ENCODE results near the gene COL6A1.

Gene COL6A1

GRCh38 chr21:46006547-46007491 is 25.2 kb downstream of the COL6A1 start:
- no peak for DNase-seq (ENCODE audit: low spot score)

DNA sequence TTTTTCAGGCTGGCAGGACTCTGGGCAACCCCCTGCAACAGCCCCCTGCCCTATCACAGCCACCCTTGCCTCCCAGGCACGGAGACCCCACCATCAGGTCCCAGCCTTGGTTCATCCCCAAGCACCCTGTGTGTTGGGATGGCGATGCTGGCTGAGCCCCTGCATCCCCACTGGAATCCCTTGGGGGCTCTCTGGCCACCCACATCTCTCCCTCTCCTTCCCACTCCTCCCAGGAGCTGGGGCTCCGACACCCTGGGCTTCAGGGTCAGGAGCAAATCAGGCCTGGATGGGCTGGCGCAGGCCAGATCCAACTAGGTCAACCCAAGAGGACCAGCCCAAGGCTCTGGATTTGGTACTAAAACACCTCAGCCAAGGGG is 25.9 kb downstream of the COL6A1 start:
- DNase-seq (ENCODE audit: low spot score): no peak

DNA sequence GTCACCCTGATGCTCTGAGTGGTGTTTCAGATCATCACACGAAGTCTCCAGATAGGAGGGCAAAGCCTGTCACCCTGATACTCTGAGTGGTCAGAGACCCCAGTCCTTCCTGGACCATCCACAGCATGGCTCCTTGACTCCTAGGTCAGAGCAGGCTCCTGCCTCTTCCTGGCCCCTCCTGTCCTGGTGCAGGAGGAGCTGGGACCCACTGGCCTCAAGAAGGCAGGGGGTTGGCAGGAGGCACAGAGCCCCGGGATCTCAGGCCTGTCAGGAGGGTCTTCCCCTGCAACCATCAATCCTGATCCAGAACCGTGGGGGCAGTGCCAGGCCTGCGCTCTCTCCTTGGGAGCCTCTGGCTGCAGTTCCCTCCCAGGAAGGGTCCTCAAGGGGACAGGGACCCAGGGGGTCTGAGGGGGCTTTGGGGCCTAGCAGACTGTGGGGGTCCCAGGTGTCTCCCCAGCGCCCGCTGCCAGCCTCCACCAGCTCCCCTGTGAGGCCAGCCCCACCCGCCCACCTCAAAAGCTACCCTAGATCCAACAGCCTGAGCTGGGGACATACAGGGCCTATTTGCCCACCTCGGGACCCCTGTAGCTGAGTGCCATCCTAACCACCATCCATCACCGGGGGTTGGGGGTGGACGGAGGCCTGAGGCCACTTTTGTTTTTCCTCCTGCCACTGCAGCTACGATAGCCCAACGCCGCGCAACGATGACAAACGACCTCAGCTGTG is 27.5 kb downstream of the COL6A1 start:
- DNase-seq (ENCODE audit: low spot score): no peak

DNA sequence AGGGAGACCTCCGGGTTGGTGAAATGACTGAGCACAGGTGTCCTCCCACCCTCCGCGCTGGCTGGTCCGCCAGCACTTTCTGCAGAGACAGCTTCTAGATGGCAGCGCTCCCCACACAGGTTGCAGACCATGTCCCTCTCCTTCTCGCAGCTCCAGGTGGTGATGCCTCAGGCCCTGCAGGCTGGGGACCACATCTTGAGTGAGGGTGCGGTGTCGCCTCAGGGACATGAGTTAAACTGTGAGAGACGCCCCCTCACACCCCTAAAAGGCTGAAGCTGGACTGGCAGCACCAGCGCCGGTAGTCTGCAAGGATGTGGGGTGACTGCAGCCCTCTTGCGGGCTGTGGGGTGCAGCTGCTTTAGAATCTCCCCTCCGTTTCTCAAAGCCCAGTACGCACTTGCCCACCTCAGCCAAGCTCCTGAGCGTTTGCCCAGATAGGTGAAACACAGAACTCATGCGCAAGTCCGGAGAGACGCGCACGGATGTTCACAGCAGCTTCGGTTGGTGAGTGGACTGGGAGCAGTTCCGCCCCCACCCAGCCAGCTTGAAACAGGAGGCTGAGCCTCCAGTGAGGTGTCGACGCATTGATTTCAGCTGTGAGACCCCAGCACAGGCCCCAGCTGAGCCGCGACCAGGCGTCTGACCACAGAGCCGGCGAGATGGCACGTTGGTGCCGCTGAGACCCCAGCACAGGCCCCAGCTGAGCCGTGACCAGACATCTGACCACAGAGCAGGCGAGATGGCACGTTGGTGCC is 28.6 kb downstream of the COL6A1 start:
- DNase-seq (ENCODE audit: low spot score): no peak

- DNase-seq (ENCODE audit: low spot score): no peak
Observed at GRCh38 chr21:46011267-46011967, 29.8 kb downstream of the COL6A1 start.

GRCh38 chr21:46012154-46012553 is 30.6 kb downstream of the COL6A1 start:
- DNase-seq (ENCODE audit: low spot score): no peak

DNA sequence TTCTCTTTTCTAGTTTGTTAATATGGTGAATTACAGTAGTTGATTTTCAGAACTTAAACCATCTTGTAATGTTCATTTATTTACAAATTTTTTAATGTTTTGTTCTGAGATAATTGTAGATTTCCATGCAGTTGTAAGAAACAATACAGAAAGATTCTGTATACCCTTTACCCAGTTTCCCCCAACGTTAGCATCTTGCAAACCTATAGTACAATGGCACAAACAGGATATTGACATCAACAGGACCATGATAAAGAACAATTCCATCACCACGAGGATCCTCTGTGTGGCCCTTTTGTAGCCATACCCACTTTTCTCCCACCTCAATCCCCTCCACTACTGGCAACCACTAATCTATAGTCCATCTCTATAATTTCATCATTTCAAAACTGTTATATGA is 33.3 kb downstream of the COL6A1 start:
- DNase-seq (ENCODE audit: low spot score): no peak

DNA sequence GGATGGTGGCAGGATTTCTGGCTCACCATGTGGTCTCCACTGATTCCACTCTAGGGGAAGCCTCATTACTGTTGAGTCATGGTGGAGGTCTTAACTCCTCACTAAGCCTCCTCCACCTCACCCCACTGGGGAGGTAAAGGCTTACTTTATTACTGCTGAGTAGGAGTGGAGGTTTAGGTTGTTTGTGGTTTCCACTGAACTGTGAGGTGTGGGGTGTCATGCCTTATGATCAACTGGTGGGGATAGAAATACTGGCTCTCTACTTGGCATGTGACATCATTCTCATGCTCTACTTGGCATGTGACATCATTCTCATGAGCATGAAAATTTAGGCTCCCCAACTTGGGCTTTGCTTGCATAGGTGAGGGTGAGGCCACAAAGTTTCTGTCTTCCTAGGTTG is 35.6 kb downstream of the COL6A1 start:
- DNase-seq (ENCODE audit: low spot score): no peak

DNA sequence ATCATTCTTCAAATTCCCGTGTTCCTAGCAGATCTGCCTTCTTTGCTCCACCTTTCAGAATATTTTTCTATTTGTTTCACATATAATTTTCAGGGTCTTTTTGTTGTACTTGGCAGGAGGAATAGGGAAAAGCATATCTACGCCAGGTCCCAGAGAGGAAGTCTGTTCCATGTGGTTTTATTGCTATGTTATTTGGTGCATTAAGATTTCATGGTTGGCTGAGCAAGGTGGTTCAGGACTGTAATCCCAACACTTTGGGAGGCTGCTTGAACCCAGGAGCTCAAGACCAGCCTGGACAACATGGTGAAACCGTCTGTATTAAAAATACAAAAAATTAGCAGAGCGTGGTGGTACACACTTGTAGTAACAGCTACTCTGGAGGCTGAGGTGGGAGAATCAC is 36.1 kb downstream of the COL6A1 start:
- DNase-seq (ENCODE audit: low spot score): no peak

DNA sequence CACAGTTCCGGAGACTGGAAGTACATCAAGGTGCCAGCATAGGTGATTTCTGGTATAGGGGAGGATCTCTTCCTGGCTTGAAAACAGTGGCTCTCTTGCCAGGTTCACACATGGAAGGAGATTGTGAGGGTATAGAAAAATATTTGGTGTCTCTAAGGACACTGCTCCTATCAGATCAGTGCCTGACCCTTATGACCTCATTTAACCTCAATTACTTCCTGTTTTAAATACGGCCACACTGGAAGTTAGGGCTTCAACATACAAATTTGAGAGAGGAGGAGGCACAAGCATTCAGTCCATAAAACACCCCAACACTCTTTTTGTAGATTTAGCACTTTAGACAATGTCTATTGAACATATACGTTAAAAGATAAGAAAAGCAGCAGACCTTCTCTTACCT is 37.0 kb downstream of the COL6A1 start:
- no peak for DNase-seq (ENCODE audit: low spot score)

DNA sequence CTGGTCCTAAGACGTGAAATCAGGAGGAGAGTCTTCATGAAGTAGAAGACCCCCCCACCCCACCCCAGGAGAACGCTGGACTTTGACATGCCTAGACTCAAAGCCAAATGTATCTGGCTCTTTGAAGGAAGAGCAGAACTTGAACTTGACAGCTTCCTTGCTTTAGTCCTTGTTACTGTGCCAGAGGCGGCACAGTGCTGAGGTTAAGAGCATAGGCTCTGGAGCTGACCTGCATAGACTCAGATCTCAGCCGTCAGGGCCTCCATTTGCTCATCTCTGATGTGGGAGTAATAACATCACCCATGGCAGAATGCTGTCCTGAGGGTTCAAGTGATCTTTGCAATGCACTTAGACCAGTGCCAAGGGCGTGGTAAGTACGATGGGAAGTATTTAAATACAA is 39.0 kb downstream of the COL6A1 start:
- DNase-seq (ENCODE audit: low spot score): no peak

DNA sequence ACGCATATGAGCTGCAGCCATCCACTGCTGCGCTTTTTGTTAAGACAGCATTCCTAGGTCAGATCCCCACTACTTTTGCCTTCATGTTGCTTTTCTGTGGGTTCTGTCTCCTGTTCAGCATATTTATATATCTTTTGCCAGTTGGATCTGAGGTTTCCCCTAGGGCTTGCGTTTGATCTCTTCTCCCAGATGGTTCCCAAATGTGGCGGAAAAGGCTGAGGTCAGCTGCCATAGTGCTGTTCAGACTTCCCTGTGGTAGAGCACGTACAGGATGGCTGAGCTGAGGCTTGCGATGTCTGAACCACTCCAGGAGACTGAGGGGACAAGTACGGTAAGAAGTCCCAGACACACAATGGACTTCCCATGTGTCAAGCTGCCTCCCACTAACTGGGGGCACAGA is 39.8 kb downstream of the COL6A1 start:
- DNase-seq (ENCODE audit: low spot score): no peak

GRCh38 chr21:46021978-46022544 is 40.5 kb downstream of the COL6A1 start:
- no peak for DNase-seq (ENCODE audit: low spot score)

GRCh38 chr21:46022551-46023525 is 41.3 kb downstream of the COL6A1 start:
- DNase-seq (ENCODE audit: low spot score): no peak

- DNase-seq (ENCODE audit: low spot score): no peak
Observed at GRCh38 chr21:46023555-46023954, 42.0 kb downstream of the COL6A1 start.

GRCh38 chr21:46024141-46024540 is 42.6 kb downstream of the COL6A1 start:
- no peak for DNase-seq (ENCODE audit: low spot score)

DNA sequence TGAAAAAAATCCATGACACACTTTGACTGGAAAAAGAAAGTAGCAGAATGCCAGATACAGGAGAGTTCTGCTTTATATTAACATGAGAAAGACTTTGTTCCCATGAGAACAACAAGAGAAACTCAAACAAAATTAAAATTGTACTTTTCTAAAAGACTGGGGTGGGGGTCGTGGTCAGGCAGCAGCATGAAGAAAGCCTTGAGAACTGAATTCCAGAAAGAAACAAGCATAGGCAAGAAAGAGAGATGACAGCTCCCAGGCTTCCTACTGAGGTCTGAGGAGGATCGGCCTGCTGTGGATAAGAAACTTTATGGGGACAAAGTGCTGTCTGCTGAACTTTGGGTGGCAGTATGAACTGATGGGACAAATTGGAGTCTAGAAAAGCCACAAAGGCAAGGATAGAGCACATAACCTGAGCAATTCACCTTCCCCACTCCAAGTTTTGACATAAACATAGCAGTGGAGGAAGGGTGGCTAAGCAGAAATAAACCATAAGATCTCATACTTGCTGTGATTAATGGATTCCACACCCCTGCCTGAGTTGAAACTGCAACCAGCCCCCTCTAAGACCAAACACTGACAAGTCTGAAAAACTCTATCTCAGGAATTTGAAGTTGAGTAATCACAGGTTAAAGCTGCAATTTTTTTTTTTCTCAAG is 43.7 kb downstream of the COL6A1 start:
- DNase-seq (ENCODE audit: low spot score): no peak

- no peak for DNase-seq (ENCODE audit: low spot score)
Observed at GRCh38 chr21:46027851-46028493, 46.4 kb downstream of the COL6A1 start.

GRCh38 chr21:46028573-46029091 is 47.1 kb downstream of the COL6A1 start:
- DNase-seq (ENCODE audit: low spot score): no peak
